ENCODE data around the gene VILL. TPM values are rescaled to one million over a fixed set of nuclear protein-coding genes. Genes with fewer than 3 reads are reported as not detected.

VILL gene
- total RNA-seq, 4 donors from 2014 or later = 8.9 to 20.1 (median 18.0) TPM

- H3K4me3 ChIP-seq (ENCODE audit: low read depth, poor library complexity, severe bottlenecking) = no peak overlapping the region
- WGBS, 2 donors = 92 to 93% methylated on average over 8 to 16 of the region's 16 CpGs
- DNase-seq (ENCODE audit: low spot score in 2 of 2) = no peak
- intact Hi-C loops (cut with DNase I; ENCODE audit: low total_unique reads) = loop anchor here (10.0 kb wide), 1 partner anchor 106 kb away; no protein-coding TSS in a partner anchor
- TF ChIP-seq, protein P1, sequence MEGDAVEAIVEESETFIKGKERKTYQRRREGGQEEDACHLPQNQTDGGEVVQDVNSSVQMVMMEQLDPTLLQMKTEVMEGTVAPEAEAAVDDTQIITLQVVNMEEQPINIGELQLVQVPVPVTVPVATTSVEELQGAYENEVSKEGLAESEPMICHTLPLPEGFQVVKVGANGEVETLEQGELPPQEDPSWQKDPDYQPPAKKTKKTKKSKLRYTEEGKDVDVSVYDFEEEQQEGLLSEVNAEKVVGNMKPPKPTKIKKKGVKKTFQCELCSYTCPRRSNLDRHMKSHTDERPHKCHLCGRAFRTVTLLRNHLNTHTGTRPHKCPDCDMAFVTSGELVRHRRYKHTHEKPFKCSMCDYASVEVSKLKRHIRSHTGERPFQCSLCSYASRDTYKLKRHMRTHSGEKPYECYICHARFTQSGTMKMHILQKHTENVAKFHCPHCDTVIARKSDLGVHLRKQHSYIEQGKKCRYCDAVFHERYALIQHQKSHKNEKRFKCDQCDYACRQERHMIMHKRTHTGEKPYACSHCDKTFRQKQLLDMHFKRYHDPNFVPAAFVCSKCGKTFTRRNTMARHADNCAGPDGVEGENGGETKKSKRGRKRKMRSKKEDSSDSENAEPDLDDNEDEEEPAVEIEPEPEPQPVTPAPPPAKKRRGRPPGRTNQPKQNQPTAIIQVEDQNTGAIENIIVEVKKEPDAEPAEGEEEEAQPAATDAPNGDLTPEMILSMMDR (IDR thresholded peaks at IDR 0.05) = no peak
- no peak for TF ChIP-seq POLR2A (IDR thresholded peaks at IDR 0.05)
Observed at GRCh38 chr3:38008971-38009580, 18.5 kb downstream of the VILL start.

DNA sequence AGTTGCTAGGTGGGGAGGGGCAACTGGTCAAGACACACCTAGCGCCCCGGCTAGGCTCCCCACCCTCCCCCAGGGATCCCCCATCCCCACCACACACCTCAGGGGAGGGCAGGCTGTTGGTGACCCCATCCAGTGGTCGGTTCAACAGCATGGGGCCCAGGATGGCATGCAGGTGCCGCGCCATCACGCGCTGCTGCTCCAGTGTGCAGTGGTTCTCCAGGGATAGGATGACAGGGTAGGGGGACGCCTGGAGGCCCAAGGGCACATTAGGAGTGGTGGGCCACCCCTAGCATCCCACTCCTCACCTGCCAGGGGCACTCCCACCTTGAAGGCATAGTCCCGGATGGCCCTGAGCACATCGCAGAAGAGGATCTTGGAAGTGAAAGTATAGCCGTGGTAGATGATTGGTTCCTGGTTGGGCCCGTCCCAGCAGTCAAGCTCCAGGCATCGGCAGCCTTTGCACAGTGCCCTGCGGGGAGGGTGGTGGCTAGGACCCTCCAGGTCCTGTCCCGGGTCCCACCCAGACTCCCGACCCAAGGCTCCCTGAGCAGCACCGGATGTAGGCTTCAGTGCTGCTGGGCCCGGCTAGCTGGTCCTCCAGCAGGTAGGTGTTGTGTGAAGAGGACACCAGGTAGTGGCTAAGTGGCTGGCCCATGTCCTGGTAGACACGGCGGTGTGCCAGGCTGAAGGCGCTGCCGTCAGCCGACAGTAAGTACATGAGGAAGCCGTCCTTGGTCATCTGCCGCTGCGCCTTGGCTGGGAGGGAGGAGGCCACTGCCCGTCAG is 19.4 kb downstream of the VILL start:
- no peak for TF ChIP-seq POLR2A (IDR thresholded peaks at IDR 0.05)
- TF ChIP-seq, protein P1 (IDR thresholded peaks at IDR 0.05) = no peak
- no peak for DNase-seq (ENCODE audit: low spot score in 2 of 2)
- WGBS, 2 donors = 88 to 92% methylated on average over 22 to 23 of the region's 27 CpGs

GRCh38 chr3:38011111-38011510 is 20.5 kb downstream of the VILL start:
- no peak for TF ChIP-seq POLR2A (IDR thresholded peaks at IDR 0.05)
- TF ChIP-seq, protein P1 (IDR thresholded peaks at IDR 0.05) = no peak
- 88 to 91% methylated on average over 17 to 20 of the region's 21 CpGs for WGBS, 2 donors
- no peak for DNase-seq (ENCODE audit: low spot score in 2 of 2)
- H3K4me3 ChIP-seq (ENCODE audit: low read depth, poor library complexity, severe bottlenecking) = no peak overlapping the region
- intact Hi-C loops (cut with DNase I; ENCODE audit: low total_unique reads) = no loop called here

More for the DNA sequence above, 19.4 kb downstream of the VILL start:
- H3K4me3 ChIP-seq (ENCODE audit: low read depth, poor library complexity, severe bottlenecking) = no peak overlapping the region
- intact Hi-C loops (cut with DNase I; ENCODE audit: low total_unique reads) = loop anchor here (10.0 kb wide), 1 partner anchor 105 kb away; no protein-coding TSS in a partner anchor

DNA sequence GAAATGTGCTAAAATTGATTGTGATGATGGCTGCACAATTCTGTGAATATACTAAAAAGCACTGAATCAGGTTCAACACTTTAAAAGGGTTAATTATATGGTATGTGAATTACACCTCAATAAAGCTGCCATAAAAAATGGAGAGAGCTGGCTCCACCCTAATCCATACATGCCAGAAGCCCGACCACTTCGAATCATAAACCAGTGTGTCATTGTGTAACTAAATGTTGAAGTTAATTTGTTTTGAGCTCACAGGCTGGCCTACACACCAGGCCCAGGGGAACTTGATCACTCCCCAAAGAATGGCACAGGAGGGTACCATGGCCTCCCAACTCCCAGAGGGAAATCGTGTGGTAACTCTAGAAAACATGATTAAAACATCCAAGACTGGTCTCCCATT is 24.9 kb downstream of the VILL start:
- TF ChIP-seq, protein P1 (IDR thresholded peaks at IDR 0.05) = no peak
- no peak for TF ChIP-seq POLR2A (IDR thresholded peaks at IDR 0.05)
- no peak for DNase-seq (ENCODE audit: low spot score in 2 of 2)
- intact Hi-C loops (cut with DNase I; ENCODE audit: low total_unique reads) = no loop called here
- H3K4me3 ChIP-seq (ENCODE audit: low read depth, poor library complexity, severe bottlenecking) = no peak overlapping the region
- 53 to 67% methylated on average over 3 of the region's 3 CpGs for WGBS, 2 donors

GRCh38 chr3:38015984-38016383 is 25.4 kb downstream of the VILL start:
- WGBS, 2 donors = 87 to 88% methylated on average over 3 of the region's 3 CpGs
- intact Hi-C loops (cut with DNase I; ENCODE audit: low total_unique reads) = no loop called here
- H3K4me3 ChIP-seq (ENCODE audit: low read depth, poor library complexity, severe bottlenecking) = no peak overlapping the region
- DNase-seq (ENCODE audit: low spot score in 2 of 2) = no peak
- no peak for TF ChIP-seq POLR2A (IDR thresholded peaks at IDR 0.05)
- TF ChIP-seq, protein P1 (IDR thresholded peaks at IDR 0.05) = no peak
